Measurements from ENCODE around the gene CSNK1A1L.

The CSNK1A1L gene

DNA sequence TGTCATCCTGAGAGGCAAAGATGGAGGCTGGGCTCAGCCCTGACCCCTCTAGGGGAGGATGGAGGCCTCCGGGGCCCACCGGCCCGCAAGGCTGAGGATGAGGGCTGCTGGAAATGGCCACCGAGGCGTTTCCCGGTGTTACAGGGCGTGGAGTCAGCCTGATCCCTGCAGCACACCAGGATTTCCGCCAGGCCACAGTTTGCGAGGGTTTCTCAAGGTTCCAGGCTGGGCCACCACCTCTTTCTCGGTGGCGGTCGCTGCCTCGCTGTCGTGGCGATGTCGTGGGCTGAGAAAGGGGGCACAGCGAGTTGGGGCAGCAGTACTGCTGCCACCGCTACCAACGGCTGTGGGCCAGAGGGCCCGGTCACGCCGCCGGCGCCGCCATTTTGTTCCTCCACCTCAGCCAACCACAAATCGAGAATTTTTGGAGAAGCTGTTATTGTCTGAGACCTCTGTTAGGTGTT is at the start of gene CSNK1A1L:
TSS of gene CSNK1A1L (minus strand) at position 414 of the 464 bp plus-strand sequence. CDS start at position 6, 408 bp downstream.
- Histone ChIP-seq H3K36me3 (ENCODE audit: insufficient read depth, low read length) (no peaks in the 10 kb centered on the region), H3K27ac (ENCODE audit: low read depth, low read length) (no peak within 1 kb of the TSS), H3K79me2 (ENCODE audit: control insufficient read depth, insufficient read depth, low read length, unreplicated experiment) (no peaks in the 10 kb centered on the region), H3K4me1 (ENCODE audit: control insufficient read depth, insufficient read depth, low read length, unreplicated experiment) (no peaks in the 10 kb centered on the region), H3K4me3 (ENCODE audit: low read depth, low read length) (no peak within 1 kb of the TSS), H3K27me3 (ENCODE audit: insufficient read depth, low read length) (no peaks in the 10 kb centered on the region), H2AFZ (ENCODE audit: low read length, unreplicated experiment) (no peak within 1 kb of the TSS)

DNA sequence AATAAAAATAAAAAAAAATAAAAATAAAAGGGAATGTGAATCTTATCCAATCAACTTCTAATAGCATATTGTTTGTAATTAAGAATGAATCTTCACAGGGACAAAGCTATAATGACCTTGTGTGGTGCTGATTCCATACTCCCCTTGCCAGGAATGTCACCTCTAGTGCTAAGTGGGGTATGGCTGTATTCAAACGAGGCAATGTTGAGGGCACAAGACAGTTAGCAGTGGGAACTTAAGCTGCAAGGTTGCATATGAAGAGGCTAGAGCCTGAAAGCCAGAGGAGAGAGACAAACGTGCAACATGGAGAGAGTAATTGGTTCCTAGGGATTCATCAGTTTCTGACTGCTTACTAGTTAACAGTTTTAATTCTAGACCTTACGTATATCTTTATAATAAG is 43.9 kb upstream of the CSNK1A1L start:
- H2AFZ ChIP-seq (ENCODE audit: low read length, unreplicated experiment), result no peak overlapping the region
- H3K27ac ChIP-seq (ENCODE audit: low read depth, low read length), result no peak overlapping the region
- H3K79me2 ChIP-seq (ENCODE audit: control insufficient read depth, insufficient read depth, low read length, unreplicated experiment), result no peaks in the 10 kb centered on the region
- H3K4me1 ChIP-seq (ENCODE audit: control insufficient read depth, insufficient read depth, low read length, unreplicated experiment), result peaks cover 7% of the 10 kb centered on the region
- H3K36me3 ChIP-seq (ENCODE audit: insufficient read depth, low read length), result no peaks in the 10 kb centered on the region
- no peaks in the 10 kb centered on the region for H3K27me3 ChIP-seq (ENCODE audit: insufficient read depth, low read length)
- H3K4me3 ChIP-seq (ENCODE audit: low read depth, low read length), result no peak overlapping the region

GRCh38 chr13:37148501-37148900 is 43.0 kb upstream of the CSNK1A1L start:
- no peaks in the 10 kb centered on the region for H3K79me2 ChIP-seq (ENCODE audit: control insufficient read depth, insufficient read depth, low read length, unreplicated experiment)
- H3K27me3 ChIP-seq (ENCODE audit: insufficient read depth, low read length), result no peaks in the 10 kb centered on the region
- H3K4me1 ChIP-seq (ENCODE audit: control insufficient read depth, insufficient read depth, low read length, unreplicated experiment), result peaks cover 13% of the 10 kb centered on the region
- H3K4me3 ChIP-seq (ENCODE audit: low read depth, low read length), result no peak overlapping the region
- peak overlapping the region; percentile 22 for H2AFZ ChIP-seq (ENCODE audit: low read length, unreplicated experiment)
- no peaks in the 10 kb centered on the region for H3K36me3 ChIP-seq (ENCODE audit: insufficient read depth, low read length)
- H3K27ac ChIP-seq (ENCODE audit: low read depth, low read length), result peak overlapping the region; percentile 10; the same call in 1 of the 2 replicates

- Histone ChIP-seq H2AFZ (ENCODE audit: low read length, unreplicated experiment) (no peak overlapping the region), H3K4me1 (ENCODE audit: control insufficient read depth, insufficient read depth, low read length, unreplicated experiment) (peaks cover 13% of the 10 kb centered on the region), H3K36me3 (ENCODE audit: insufficient read depth, low read length) (no peaks in the 10 kb centered on the region), H3K27me3 (ENCODE audit: insufficient read depth, low read length) (no peaks in the 10 kb centered on the region), H3K27ac (ENCODE audit: low read depth, low read length) (no peak overlapping the region), H3K4me3 (ENCODE audit: low read depth, low read length) (no peak overlapping the region), H3K79me2 (ENCODE audit: control insufficient read depth, insufficient read depth, low read length, unreplicated experiment) (no peaks in the 10 kb centered on the region)
Measured at GRCh38 chr13:37144661-37145060, 39.2 kb upstream of the CSNK1A1L start.

DNA sequence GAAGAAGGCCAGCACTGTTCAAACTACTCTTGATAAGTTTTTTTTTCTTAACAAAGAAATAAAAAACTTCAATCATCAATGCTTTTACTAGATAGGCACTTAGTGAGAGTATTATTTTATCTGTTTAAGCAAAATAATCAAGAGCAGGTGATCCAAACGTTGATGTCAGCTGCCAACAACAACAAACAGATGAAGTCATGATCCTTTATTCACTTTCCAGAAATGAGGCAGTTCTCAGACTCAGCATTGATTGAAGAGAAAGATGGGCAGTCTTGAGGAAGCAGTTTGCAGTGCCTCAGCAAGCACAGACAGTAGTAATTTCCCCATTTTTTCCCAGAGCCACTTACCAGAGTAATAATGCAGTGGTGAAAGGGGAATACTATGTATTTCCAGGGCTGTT is 38.4 kb upstream of the CSNK1A1L start:
- H3K4me3 ChIP-seq (ENCODE audit: low read depth, low read length), result no peak overlapping the region
- H3K4me1 ChIP-seq (ENCODE audit: control insufficient read depth, insufficient read depth, low read length, unreplicated experiment), result peaks cover 17% of the 10 kb centered on the region
- no peaks in the 10 kb centered on the region for H3K27me3 ChIP-seq (ENCODE audit: insufficient read depth, low read length)
- no peak overlapping the region for H2AFZ ChIP-seq (ENCODE audit: low read length, unreplicated experiment)
- no peaks in the 10 kb centered on the region for H3K79me2 ChIP-seq (ENCODE audit: control insufficient read depth, insufficient read depth, low read length, unreplicated experiment)
- H3K27ac ChIP-seq (ENCODE audit: low read depth, low read length), result no peak overlapping the region
- no peaks in the 10 kb centered on the region for H3K36me3 ChIP-seq (ENCODE audit: insufficient read depth, low read length)

DNA sequence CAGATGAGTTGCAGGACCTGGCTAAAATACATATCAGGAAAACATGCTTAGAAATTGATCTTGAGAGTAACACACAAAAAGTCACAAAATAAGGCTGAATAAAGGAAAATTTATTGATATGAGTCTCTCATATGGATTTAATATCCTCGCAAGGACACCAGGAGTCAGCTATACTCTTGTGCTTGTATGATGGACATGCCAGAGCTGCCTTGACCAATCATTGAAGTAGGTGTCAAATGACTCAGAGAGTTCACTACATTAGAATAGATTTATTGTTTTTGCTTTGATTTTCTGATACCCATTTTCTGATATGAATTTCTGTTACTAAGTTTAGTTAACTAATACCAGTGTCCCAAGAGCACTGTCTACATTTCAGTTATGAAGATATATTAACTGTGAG is 37.4 kb upstream of the CSNK1A1L start:
- H3K4me1 ChIP-seq (ENCODE audit: control insufficient read depth, insufficient read depth, low read length, unreplicated experiment), result peaks cover 16% of the 10 kb centered on the region
- no peaks in the 10 kb centered on the region for H3K79me2 ChIP-seq (ENCODE audit: control insufficient read depth, insufficient read depth, low read length, unreplicated experiment)
- H2AFZ ChIP-seq (ENCODE audit: low read length, unreplicated experiment), result no peak overlapping the region
- no peaks in the 10 kb centered on the region for H3K36me3 ChIP-seq (ENCODE audit: insufficient read depth, low read length)
- no peaks in the 10 kb centered on the region for H3K27me3 ChIP-seq (ENCODE audit: insufficient read depth, low read length)
- no peak overlapping the region for H3K27ac ChIP-seq (ENCODE audit: low read depth, low read length)
- H3K4me3 ChIP-seq (ENCODE audit: low read depth, low read length), result no peak overlapping the region

DNA sequence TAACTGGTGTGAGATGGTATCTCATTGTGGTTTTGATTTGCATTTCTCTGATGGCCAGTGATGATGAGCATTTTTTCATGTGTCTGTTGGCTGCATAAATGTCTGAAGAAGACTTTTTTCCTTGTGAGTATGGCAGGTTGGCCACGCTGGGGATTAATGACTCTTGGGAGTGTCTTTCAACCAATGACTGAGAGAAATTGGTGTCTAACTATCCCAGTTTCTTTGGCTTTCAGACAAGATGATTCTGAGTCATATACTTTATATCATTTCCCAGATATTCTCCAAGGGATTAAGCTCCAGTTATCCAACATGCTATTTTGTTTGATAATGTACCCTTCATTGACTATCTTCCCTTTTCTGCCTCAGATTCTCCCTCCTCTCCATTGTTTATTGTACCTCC is 35.5 kb upstream of the CSNK1A1L start:
- Histone ChIP-seq H2AFZ (ENCODE audit: low read length, unreplicated experiment) (no peak overlapping the region), H3K36me3 (ENCODE audit: insufficient read depth, low read length) (no peaks in the 10 kb centered on the region), H3K4me1 (ENCODE audit: control insufficient read depth, insufficient read depth, low read length, unreplicated experiment) (peaks cover 17% of the 10 kb centered on the region), H3K27me3 (ENCODE audit: insufficient read depth, low read length) (no peaks in the 10 kb centered on the region), H3K79me2 (ENCODE audit: control insufficient read depth, insufficient read depth, low read length, unreplicated experiment) (no peaks in the 10 kb centered on the region), H3K4me3 (ENCODE audit: low read depth, low read length) (no peak overlapping the region), H3K27ac (ENCODE audit: low read depth, low read length) (no peak overlapping the region)

- H3K27ac ChIP-seq (ENCODE audit: low read depth, low read length), result no peak overlapping the region
- no peak overlapping the region for H2AFZ ChIP-seq (ENCODE audit: low read length, unreplicated experiment)
Measured at GRCh38 chr13:37139356-37139755, 33.9 kb upstream of the CSNK1A1L start.

GRCh38 chr13:37138926-37139325 is 33.5 kb upstream of the CSNK1A1L start:
- Histone ChIP-seq H3K4me1 (ENCODE audit: control insufficient read depth, insufficient read depth, low read length, unreplicated experiment) (peaks cover 22% of the 10 kb centered on the region), H3K27me3 (ENCODE audit: insufficient read depth, low read length) (no peaks in the 10 kb centered on the region), H3K27ac (ENCODE audit: low read depth, low read length) (no peak overlapping the region), H3K36me3 (ENCODE audit: insufficient read depth, low read length) (no peaks in the 10 kb centered on the region), H3K4me3 (ENCODE audit: low read depth, low read length) (no peak overlapping the region), H2AFZ (ENCODE audit: low read length, unreplicated experiment) (no peak overlapping the region), H3K79me2 (ENCODE audit: control insufficient read depth, insufficient read depth, low read length, unreplicated experiment) (no peaks in the 10 kb centered on the region)

More at GRCh38 chr13:37139356-37139755, 33.9 kb upstream of the CSNK1A1L start:
- Histone ChIP-seq H3K4me1 (ENCODE audit: control insufficient read depth, insufficient read depth, low read length, unreplicated experiment) (peaks cover 23% of the 10 kb centered on the region), H3K4me3 (ENCODE audit: low read depth, low read length) (no peak overlapping the region), H3K79me2 (ENCODE audit: control insufficient read depth, insufficient read depth, low read length, unreplicated experiment) (no peaks in the 10 kb centered on the region), H3K36me3 (ENCODE audit: insufficient read depth, low read length) (no peaks in the 10 kb centered on the region), H3K27me3 (ENCODE audit: insufficient read depth, low read length) (no peaks in the 10 kb centered on the region)

GRCh38 chr13:37138169-37138568 is 32.7 kb upstream of the CSNK1A1L start:
- Histone ChIP-seq H3K79me2 (ENCODE audit: control insufficient read depth, insufficient read depth, low read length, unreplicated experiment) (no peaks in the 10 kb centered on the region), H3K36me3 (ENCODE audit: insufficient read depth, low read length) (no peaks in the 10 kb centered on the region), H3K27me3 (ENCODE audit: insufficient read depth, low read length) (no peaks in the 10 kb centered on the region), H2AFZ (ENCODE audit: low read length, unreplicated experiment) (no peak overlapping the region), H3K4me1 (ENCODE audit: control insufficient read depth, insufficient read depth, low read length, unreplicated experiment) (peaks cover 21% of the 10 kb centered on the region), H3K27ac (ENCODE audit: low read depth, low read length) (no peak overlapping the region), H3K4me3 (ENCODE audit: low read depth, low read length) (no peak overlapping the region)

DNA sequence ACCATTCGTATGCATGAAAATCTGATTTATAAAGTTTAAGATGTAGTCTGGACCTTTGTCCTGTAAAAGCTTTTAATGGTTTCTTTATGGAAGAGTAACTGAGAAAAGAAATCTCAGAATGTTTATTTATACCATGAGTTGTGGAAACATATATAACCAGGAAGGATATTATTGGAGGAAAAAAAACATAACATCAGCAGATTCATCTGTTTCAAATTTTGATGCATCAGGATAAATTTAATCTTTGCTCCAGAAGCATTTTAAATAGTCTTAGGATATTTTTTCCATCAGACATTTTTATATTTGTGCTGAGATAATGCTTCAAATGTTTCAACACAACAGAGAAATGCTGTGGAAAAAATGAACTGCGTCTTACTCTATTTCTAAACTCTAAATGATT is 31.2 kb upstream of the CSNK1A1L start:
- no peak overlapping the region for H3K27ac ChIP-seq (ENCODE audit: low read depth, low read length)
- no peak overlapping the region for H3K4me3 ChIP-seq (ENCODE audit: low read depth, low read length)
- no peaks in the 10 kb centered on the region for H3K36me3 ChIP-seq (ENCODE audit: insufficient read depth, low read length)
- H3K79me2 ChIP-seq (ENCODE audit: control insufficient read depth, insufficient read depth, low read length, unreplicated experiment), result no peaks in the 10 kb centered on the region
- no peak overlapping the region for H2AFZ ChIP-seq (ENCODE audit: low read length, unreplicated experiment)
- no peaks in the 10 kb centered on the region for H3K27me3 ChIP-seq (ENCODE audit: insufficient read depth, low read length)
- H3K4me1 ChIP-seq (ENCODE audit: control insufficient read depth, insufficient read depth, low read length, unreplicated experiment), result peaks cover 21% of the 10 kb centered on the region

Data from ACC112 (cell line).